Endothelial cell of umbilical vein (primary cell): Measurements from ENCODE around the gene NAA20. TPM values are rescaled to one million over a fixed set of nuclear protein-coding genes. Genes with fewer than 3 reads are reported as not detected.

Experiments used
- BruUV-seq: library from RNA; stranded (reverse); fragments of 400-500 nt; replicated peaks from 2 replicates; lab custom pipeline; 2021; lab: Mats Ljungman, UMichigan
- CTCF ChIA-PET: fragments of 300-600, 350-600 bp; sonication (Branson Sonifier 250); formaldehyde crosslinking; loops from one replicate; lab custom pipeline; 2021; ENCODE audit warnings: antibody characterized with exemption, inconsistent platforms; lab: Charles Lee
- POLR2A ChIA-PET: fragments of 300-600, 350-600 bp; sonication (Branson Sonifier 250); formaldehyde crosslinking; loops from one replicate; lab custom pipeline; 2021; ENCODE audit warnings: antibody characterized with exemption, inconsistent platforms; lab: Charles Lee
- DNase-seq: peaks from one replicate; pipeline ENCODE4 v3.0.0-alpha.2; 2011; ENCODE audit warnings: low read depth, low spot score
- FAIRE-seq: peaks from 2 replicates; lab custom pipeline; 2011; peaks lifted over from hg19 to GRCh38; lab: Jason Lieb, UNC
- H2AFZ ChIP-seq: 2 replicates; pipeline ENCODE4 v1.6.0; 2012; ENCODE audit warnings: low read depth, low read length, control low read depth, inconsistent platforms
- H3K27ac ChIP-seq: 2 replicates; pipeline ENCODE4 v1.5.1; 2011; ENCODE audit warnings: low read depth, mild to moderate bottlenecking, control low read depth, low read length, moderate library complexity; ENCODE audit not compliant: insufficient read depth
- H3K27me3 ChIP-seq, 2 experiments: 2 replicates each; pipeline versions ENCODE4 v1.6.0 to v1.6.1; 2011; ENCODE audit warnings: low read length in 2 of 2, mixed read lengths in 1 of 2; ENCODE audit not compliant: control insufficient read depth in 2 of 2, insufficient read depth in 2 of 2
- H3K36me3 ChIP-seq, 2 experiments: 2 replicates in 1 of 2; 3 replicates in 1 of 2; pipeline ENCODE4 v1.5.1; 2011; ENCODE audit warnings: low read length in 2 of 2, mild to moderate bottlenecking in 1 of 2, moderate library complexity in 1 of 2; ENCODE audit not compliant: control insufficient read depth in 2 of 2, insufficient read depth in 2 of 2; ENCODE audit errors: extremely low read depth in 1 of 2
- H3K4me1 ChIP-seq: 3 replicates; pipeline ENCODE4 v1.5.1; 2011; ENCODE audit warnings: mild to moderate bottlenecking, low read length; ENCODE audit not compliant: control insufficient read depth, insufficient read depth; ENCODE audit errors: extremely low read depth
- H3K4me2 ChIP-seq: 2 replicates; pipeline ENCODE4 v1.6.1; 2011; ENCODE audit warnings: low read length, control low read depth, mixed read lengths; ENCODE audit not compliant: insufficient read depth
- H3K4me3 ChIP-seq, 3 experiments: fragments of 200-600 bp in 1 of 3; sonication (generic), shearing (Covaris generic) in 1 of 3; replicated peaks in 1 of 3; 2 replicates each; pipeline ENCODE4 v1.5.1; 2011 to 2016; ENCODE audit warnings: control low read depth in 3 of 3, low read length in 3 of 3, mild to moderate bottlenecking in 2 of 3, inconsistent platforms in 1 of 3, low read depth in 1 of 3, moderate library complexity in 1 of 3; ENCODE audit not compliant: insufficient read depth in 1 of 3
- H3K79me2 ChIP-seq: 2 replicates; pipeline ENCODE4 v1.6.0; 2012; ENCODE audit warnings: low read length, inconsistent platforms; ENCODE audit not compliant: control insufficient read depth, insufficient read depth
- H3K9ac ChIP-seq: replicated peaks from 2 replicates; pipeline ENCODE3; 2011; ENCODE audit warnings: low read length, control low read depth; ENCODE audit not compliant: insufficient read depth; ENCODE audit errors: extremely low read depth
- H3K9me1 ChIP-seq: replicated peaks from 3 replicates; pipeline ENCODE4 v1.6.0; 2011; ENCODE audit warnings: mild to moderate bottlenecking, low read length; ENCODE audit not compliant: control insufficient read depth, insufficient read depth; ENCODE audit errors: extremely low read depth
- H3K9me3 ChIP-seq: replicated peaks from 2 replicates; pipeline ENCODE4 v1.5.1; 2012; ENCODE audit warnings: low read length, inconsistent platforms; ENCODE audit not compliant: control insufficient read depth, insufficient read depth
- H4K20me1 ChIP-seq: replicated peaks from 2 replicates; pipeline ENCODE3; 2011; ENCODE audit warnings: mild to moderate bottlenecking, low read length; ENCODE audit not compliant: control insufficient read depth, insufficient read depth; ENCODE audit errors: extremely low read depth
- CTCF ChIP-seq, 2 donors: IDR thresholded peaks; 1 replicate in 1 of 2; 2 replicates in 1 of 2; pipeline ENCODE4 v1.5.1; 2011; ENCODE audit warnings: low read length in 2 of 2, mild to moderate bottlenecking in 2 of 2, moderate library complexity in 2 of 2, control low read depth in 1 of 2, inconsistent platforms in 1 of 2, low read depth in 1 of 2; ENCODE audit not compliant: insufficient read depth in 1 of 2; ENCODE audit errors: extremely low read depth in 1 of 2
- EZH2 ChIP-seq: IDR thresholded peaks from 2 replicates; pipeline ENCODE4 v1.6.1; 2012; ENCODE audit warnings: borderline replicate concordance, low read depth, mild to moderate bottlenecking, moderate library complexity, low read length, inconsistent platforms; ENCODE audit not compliant: severe bottlenecking
- FOS ChIP-seq: IDR thresholded peaks from 2 replicates; pipeline ENCODE4 v1.6.1; 2011; ENCODE audit warnings: mild to moderate bottlenecking, low read length, moderate library complexity, borderline replicate concordance; ENCODE audit not compliant: insufficient read depth
- GATA2 ChIP-seq: IDR thresholded peaks from 2 replicates; pipeline ENCODE4 v1.7.0; 2011; ENCODE audit warnings: low read depth, mild to moderate bottlenecking, moderate library complexity, mixed read lengths, low read length; ENCODE audit not compliant: insufficient read length, insufficient read depth
- MAX ChIP-seq: IDR thresholded peaks from 2 replicates; pipeline ENCODE4 v1.6.1; 2011; ENCODE audit not compliant: insufficient read depth, insufficient read length
- MYC ChIP-seq: IDR thresholded peaks from one replicate; pipeline ENCODE4 v1.6.1; 2011; ENCODE audit warnings: mild to moderate bottlenecking, low read depth, low read length
- POLR2A ChIP-seq: IDR thresholded peaks from 2 replicates; pipeline ENCODE4 v1.6.1; 2012; ENCODE audit warnings: low read depth, mild to moderate bottlenecking, control low read depth, low read length
- POLR2AphosphoS5 ChIP-seq: IDR thresholded peaks from 2 replicates; pipeline ENCODE4 v1.6.1; 2012; ENCODE audit warnings: low read depth, mild to moderate bottlenecking, control low read depth, low read length, moderate library complexity; ENCODE audit not compliant: insufficient read depth
- dilution Hi-C: fragments of 300-500 bp; cut with MboI; formaldehyde crosslinking; loops from one replicate; pipeline ENCODE4 v1.15.0; 2019; ENCODE audit warnings: low sequenced_read_pairs; ENCODE audit not compliant: extremely low pct_ligation_motif_present
- intact Hi-C: fragments of 100-400 bp; cut with micrococcal nuclease; formaldehyde crosslinking; loops from one replicate; pipeline ENCODE4 v1.10.0; 2022
- polyA plus RNA-seq, 4 experiments: library from polyadenylated mRNA; depleted of rRNA in 3 of 4; stranded (reverse) in 3 of 4; unstranded in 1 of 4; fragments of >200 nt; gene quantifications; 2 replicates each; pipeline versions ENCODE4 v1.2.1 to v1.2.3, GENCODE V29; 2011 to 2012; ENCODE audit warnings: missing spikeins in 1 of 4
- total RNA-seq: library from RNA; stranded (reverse); gene quantifications from 2 replicates; pipeline ENCODE4 v1.2.3, GENCODE V29; 2021

The NAA20 gene
- total and polyA plus RNA-seq, 2 donors (not counting 3 experiments of a cell fraction or from before 2014, with no cell fraction given), result 48.6 to 77.3 TPM

GRCh38 chr20:20060234-20060998 is 43.3 kb downstream of the NAA20 start:
- ChIA-PET POLR2A (no interaction called here), CTCF (no interaction called here)
- intact Hi-C loops, result no loop called here
- Histone ChIP-seq H3K27ac (no peak overlapping the region), H3K36me3 (no peaks in the 10 kb centered on the region), H3K9ac (no peak overlapping the region), H2AFZ (no peak overlapping the region), H3K4me3 (no peak overlapping the region), H3K79me2 (no peaks in the 10 kb centered on the region), H3K9me3 (no peaks in the 10 kb centered on the region), H4K20me1 (no peaks in the 10 kb centered on the region), H3K27me3 (peaks cover 8 to 41% of the 10 kb centered on the region in 2 experiments), H3K9me1 (no peaks in the 10 kb centered on the region), H3K4me1 (no peaks in the 10 kb centered on the region), H3K4me2 (no peak overlapping the region)
- DNase-seq, result no peak
- no TSS peak for BruUV-seq
- TF ChIP-seq MYC (no peak), GATA2 (no peak), FOS (no peak), CTCF (IDR thresholded peaks at IDR 0.05; ENCODE audit: extremely low read depth in 1 of 2, insufficient read depth in 1 of 2, low read depth in 1 of 2, low read length in 2 of 2) (no peak), POLR2A (no peak), MAX (no peak), EZH2 (no peak), POLR2AphosphoS5 (no peak)
- dilution Hi-C loops, result no loop called here
- FAIRE-seq, result no peak
